Stomach (tissue), 4 donors: ENCODE results near the gene ACVRL1.

Experiments
- EP300 ChIP-seq: sonication (generic); formaldehyde crosslinking; IDR thresholded peaks from one replicate; pipeline ENCODE4 v1.6.1; 2017; ENCODE audit warnings: antibody characterized with exemption
- TF ChIP-seq, protein P1 (sequence below), 7 experiments: fragments of 450-650 bp in 4 of 7; fragments of 200-600 bp in 3 of 7; sonication (generic) in 3 of 7; IDR thresholded peaks; one replicate each; pipeline ENCODE4 v1.5.1; 2016 to 2019; ENCODE audit warnings: antibody characterized with exemption in 7 of 7, control low read depth in 2 of 7, mild to moderate bottlenecking in 1 of 7

DNA sequence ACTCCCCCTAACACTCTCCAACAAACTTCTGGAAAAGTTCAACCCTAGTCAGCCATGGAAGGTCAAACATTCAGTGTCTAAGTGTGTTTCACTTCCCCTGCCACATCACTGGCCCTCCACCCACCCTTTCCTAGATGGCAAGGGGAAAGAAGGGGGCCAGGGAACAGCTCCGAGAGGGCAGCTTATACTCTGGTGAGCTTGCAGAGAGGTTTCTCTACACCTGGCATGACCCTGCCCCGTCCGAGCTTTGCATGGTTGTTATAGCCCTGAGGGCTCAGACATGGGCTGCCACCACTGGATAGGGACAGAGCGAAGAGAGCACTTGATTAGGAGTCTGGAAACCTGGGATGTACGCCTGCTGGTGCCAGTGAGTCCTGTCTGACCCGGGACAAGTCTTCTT lies 4.0 kb downstream of the ACVRL1 start:
- TF ChIP-seq, protein P1, sequence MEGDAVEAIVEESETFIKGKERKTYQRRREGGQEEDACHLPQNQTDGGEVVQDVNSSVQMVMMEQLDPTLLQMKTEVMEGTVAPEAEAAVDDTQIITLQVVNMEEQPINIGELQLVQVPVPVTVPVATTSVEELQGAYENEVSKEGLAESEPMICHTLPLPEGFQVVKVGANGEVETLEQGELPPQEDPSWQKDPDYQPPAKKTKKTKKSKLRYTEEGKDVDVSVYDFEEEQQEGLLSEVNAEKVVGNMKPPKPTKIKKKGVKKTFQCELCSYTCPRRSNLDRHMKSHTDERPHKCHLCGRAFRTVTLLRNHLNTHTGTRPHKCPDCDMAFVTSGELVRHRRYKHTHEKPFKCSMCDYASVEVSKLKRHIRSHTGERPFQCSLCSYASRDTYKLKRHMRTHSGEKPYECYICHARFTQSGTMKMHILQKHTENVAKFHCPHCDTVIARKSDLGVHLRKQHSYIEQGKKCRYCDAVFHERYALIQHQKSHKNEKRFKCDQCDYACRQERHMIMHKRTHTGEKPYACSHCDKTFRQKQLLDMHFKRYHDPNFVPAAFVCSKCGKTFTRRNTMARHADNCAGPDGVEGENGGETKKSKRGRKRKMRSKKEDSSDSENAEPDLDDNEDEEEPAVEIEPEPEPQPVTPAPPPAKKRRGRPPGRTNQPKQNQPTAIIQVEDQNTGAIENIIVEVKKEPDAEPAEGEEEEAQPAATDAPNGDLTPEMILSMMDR (IDR thresholded peaks at IDR 0.05) = no peak
- TF ChIP-seq EP300 = no peak
